OCI-LY3 (cell line): Measurements from ENCODE around the gene CELF4.

Experiments
- H2AFZ ChIP-seq: fragments of 200-600, 300-600 bp; shearing (Covaris generic); 2 replicates; pipeline ENCODE4 v1.6.0; 2014; ENCODE audit warnings: antibody characterized with exemption, low read depth, low read length
- H3K27ac ChIP-seq: fragments of 200-600, 300-600 bp; sonication (generic); 2 replicates; pipeline ENCODE4 v1.5.1; 2014; ENCODE audit warnings: mild to moderate bottlenecking, low read length, moderate library complexity, mixed read lengths
- H3K27me3 ChIP-seq: fragments of 200-600, 300-600 bp; sonication (generic); 2 replicates; pipeline ENCODE4 v1.6.1; 2014; ENCODE audit warnings: low read depth, low read length, mixed read lengths
- H3K36me3 ChIP-seq: fragments of 200-600, 300-600 bp; sonication (generic); replicated peaks from 2 replicates; pipeline ENCODE3; 2014; ENCODE audit warnings: low read depth, low read length, mixed read lengths
- H3K4me1 ChIP-seq: fragments of 300-600, 200-600 bp; sonication (generic); 2 replicates; pipeline ENCODE4 v1.6.1; 2014; ENCODE audit warnings: low read length, mixed read lengths
- H3K4me2 ChIP-seq: fragments of 200-600, 300-600 bp; sonication (generic); 2 replicates; pipeline ENCODE4 v1.6.1; 2014; ENCODE audit warnings: low read length, mixed read lengths
- H3K4me3 ChIP-seq: fragments of 300-600, 200-600 bp; sonication (generic); 2 replicates; pipeline ENCODE4 v1.5.1; 2014; ENCODE audit warnings: antibody characterized with exemption, mild to moderate bottlenecking, low read length, moderate library complexity
- H3K79me2 ChIP-seq: fragments of 300-600, 200-600 bp; shearing (Covaris generic); 2 replicates; pipeline ENCODE4 v1.6.1; 2014; ENCODE audit warnings: mild to moderate bottlenecking, low read length, mixed read lengths
- H3K9ac ChIP-seq: fragments of 300-600, 200-600 bp; shearing (Covaris generic); 2 replicates; pipeline ENCODE4 v1.6.0; 2014; ENCODE audit warnings: mild to moderate bottlenecking, low read length, moderate library complexity
- H3K9me3 ChIP-seq: fragments of 200-600, 300-600 bp; shearing (Covaris generic); 2 replicates; pipeline ENCODE4 v1.6.1; 2014; ENCODE audit warnings: low read length, mixed read lengths; ENCODE audit not compliant: insufficient read depth
- H4K20me1 ChIP-seq: fragments of 200-600, 300-600 bp; sonication (generic); 2 replicates; pipeline ENCODE4 v1.6.1; 2016; ENCODE audit warnings: low read length, mixed read lengths; ENCODE audit not compliant: insufficient read depth
- EZH2phosphoT487 ChIP-seq: fragments of 200-600 bp; shearing (Covaris generic); IDR thresholded peaks from 2 replicates; pipeline ENCODE4 v1.6.1; 2018; ENCODE audit warnings: antibody characterized with exemption, mixed run types, low read depth
- TF ChIP-seq, protein P1 (sequence below): fragments of 200-600, 300-600 bp; sonication (generic); IDR thresholded peaks from 2 replicates; pipeline ENCODE4 v1.5.1; 2014; ENCODE audit warnings: antibody characterized with exemption, low read length, low read depth

Gene CELF4

DNA sequence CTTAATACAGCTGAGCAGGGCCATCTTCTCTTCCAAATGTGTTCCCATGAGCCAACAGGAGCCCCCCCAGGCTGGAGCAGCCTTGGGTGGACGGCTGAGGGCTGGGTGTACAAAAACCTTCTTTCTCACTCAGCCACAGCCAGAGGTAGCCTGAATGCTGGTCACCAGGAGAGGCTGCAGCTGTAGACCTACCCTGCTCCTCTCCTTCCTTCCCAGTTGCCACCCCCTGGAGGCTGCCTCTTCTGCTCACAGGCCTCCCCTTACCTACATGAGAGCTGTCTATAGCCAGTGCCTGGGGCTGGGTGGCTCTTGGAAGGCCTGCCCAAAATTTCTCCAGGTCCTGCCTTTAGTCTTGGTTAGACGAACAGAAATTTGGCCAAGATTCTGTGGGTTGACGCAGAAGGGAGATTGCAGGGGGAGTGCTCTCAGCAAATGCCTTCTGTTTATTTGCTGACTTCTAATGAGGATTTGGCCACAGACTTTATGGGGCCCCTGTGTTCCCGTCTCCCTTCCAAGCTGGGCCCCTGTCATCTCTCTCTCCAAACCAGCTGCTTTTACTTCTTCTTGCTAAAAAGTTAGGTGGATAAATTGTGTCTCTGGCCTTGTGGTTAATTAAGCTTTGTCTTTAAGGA is 18.3 kb downstream of the CELF4 start:
- H4K20me1 ChIP-seq = no peaks in the 10 kb centered on the region
- no peak overlapping the region for H3K27ac ChIP-seq
- H3K79me2 ChIP-seq = no peaks in the 10 kb centered on the region
- no peak overlapping the region for H3K9ac ChIP-seq
- no peak for TF ChIP-seq EZH2phosphoT487
- TF ChIP-seq, protein P1, sequence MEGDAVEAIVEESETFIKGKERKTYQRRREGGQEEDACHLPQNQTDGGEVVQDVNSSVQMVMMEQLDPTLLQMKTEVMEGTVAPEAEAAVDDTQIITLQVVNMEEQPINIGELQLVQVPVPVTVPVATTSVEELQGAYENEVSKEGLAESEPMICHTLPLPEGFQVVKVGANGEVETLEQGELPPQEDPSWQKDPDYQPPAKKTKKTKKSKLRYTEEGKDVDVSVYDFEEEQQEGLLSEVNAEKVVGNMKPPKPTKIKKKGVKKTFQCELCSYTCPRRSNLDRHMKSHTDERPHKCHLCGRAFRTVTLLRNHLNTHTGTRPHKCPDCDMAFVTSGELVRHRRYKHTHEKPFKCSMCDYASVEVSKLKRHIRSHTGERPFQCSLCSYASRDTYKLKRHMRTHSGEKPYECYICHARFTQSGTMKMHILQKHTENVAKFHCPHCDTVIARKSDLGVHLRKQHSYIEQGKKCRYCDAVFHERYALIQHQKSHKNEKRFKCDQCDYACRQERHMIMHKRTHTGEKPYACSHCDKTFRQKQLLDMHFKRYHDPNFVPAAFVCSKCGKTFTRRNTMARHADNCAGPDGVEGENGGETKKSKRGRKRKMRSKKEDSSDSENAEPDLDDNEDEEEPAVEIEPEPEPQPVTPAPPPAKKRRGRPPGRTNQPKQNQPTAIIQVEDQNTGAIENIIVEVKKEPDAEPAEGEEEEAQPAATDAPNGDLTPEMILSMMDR = no peak
- no peaks in the 10 kb centered on the region for H3K27me3 ChIP-seq
- no peak overlapping the region for H2AFZ ChIP-seq
- H3K9me3 ChIP-seq = no peaks in the 10 kb centered on the region
- H3K4me1 ChIP-seq = peaks cover under 1% of the 10 kb centered on the region; the same call in 1 of the 2 replicates
- H3K4me2 ChIP-seq = no peak overlapping the region
- no peak overlapping the region for H3K4me3 ChIP-seq
- no peaks in the 10 kb centered on the region for H3K36me3 ChIP-seq

- Histone ChIP-seq H2AFZ (no peak overlapping the region), H3K4me3 (no peak overlapping the region), H3K4me2 (no peak overlapping the region), H3K4me1 (no peaks in the 10 kb centered on the region), H3K79me2 (no peaks in the 10 kb centered on the region), H3K9ac (no peak overlapping the region), H3K27me3 (no peaks in the 10 kb centered on the region), H3K9me3 (no peaks in the 10 kb centered on the region), H4K20me1 (no peaks in the 10 kb centered on the region), H3K36me3 (no peaks in the 10 kb centered on the region), H3K27ac (no peak overlapping the region)
- TF ChIP-seq, protein P1 = no peak
- TF ChIP-seq EZH2phosphoT487 = no peak
Measured at GRCh38 chr18:37546651-37547050, 18.9 kb downstream of the CELF4 start.

GRCh38 chr18:37546272-37546537 is 19.4 kb downstream of the CELF4 start:
- no peak overlapping the region for H3K4me3 ChIP-seq
- H2AFZ ChIP-seq = no peak overlapping the region
- H3K27ac ChIP-seq = no peak overlapping the region
- H3K79me2 ChIP-seq = no peaks in the 10 kb centered on the region
- no peaks in the 10 kb centered on the region for H3K27me3 ChIP-seq
- H3K4me1 ChIP-seq = no peaks in the 10 kb centered on the region
- H3K4me2 ChIP-seq = no peak overlapping the region
- H3K9me3 ChIP-seq = no peaks in the 10 kb centered on the region
- no peak overlapping the region for H3K9ac ChIP-seq
- TF ChIP-seq EZH2phosphoT487 = no peak
- TF ChIP-seq, protein P1 = no peak
- H3K36me3 ChIP-seq = no peaks in the 10 kb centered on the region
- H4K20me1 ChIP-seq = no peaks in the 10 kb centered on the region

DNA sequence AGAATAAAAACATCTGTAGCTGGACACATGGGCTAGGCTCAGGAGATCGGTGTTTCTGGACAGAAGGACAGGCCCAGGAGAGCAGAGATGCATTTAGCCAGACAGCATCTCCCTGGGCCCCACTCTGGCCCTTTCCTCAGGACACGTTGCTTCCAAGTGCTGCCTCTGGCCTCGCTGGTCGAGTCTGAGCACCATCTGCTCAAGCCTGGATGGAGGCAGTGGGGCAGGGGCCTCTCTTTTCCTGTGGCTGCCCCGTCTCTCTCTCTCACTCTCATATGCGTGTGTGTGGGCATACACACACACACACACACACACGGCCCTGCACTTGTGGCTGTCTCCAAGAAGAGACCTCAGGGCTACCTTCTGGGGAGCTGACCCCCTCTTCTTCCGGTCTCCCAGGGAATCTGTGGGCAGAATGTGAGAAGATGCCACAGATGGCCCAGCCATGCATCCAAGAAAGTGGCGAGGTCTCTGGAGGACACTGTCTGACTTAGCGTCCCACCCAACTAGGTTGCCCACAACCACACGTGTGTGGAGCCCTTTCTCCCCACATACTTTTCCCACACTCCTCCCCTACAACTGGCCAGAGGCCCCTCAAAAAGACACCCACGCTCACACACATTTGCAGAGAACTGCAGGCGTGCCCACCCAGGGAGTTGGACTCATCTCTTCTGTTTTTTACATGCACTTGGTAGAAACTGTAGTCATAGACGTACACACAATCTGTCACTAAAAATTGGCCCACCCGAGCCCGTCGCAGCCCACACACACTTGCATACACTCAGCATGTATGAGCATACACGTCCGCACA is 19.9 kb downstream of the CELF4 start:
- Histone ChIP-seq H3K9me3 (no peaks in the 10 kb centered on the region), H2AFZ (no peak overlapping the region), H3K27me3 (no peaks in the 10 kb centered on the region), H4K20me1 (no peaks in the 10 kb centered on the region), H3K4me2 (no peak overlapping the region), H3K9ac (no peak overlapping the region), H3K36me3 (no peaks in the 10 kb centered on the region), H3K79me2 (no peaks in the 10 kb centered on the region), H3K27ac (no peak overlapping the region), H3K4me3 (no peak overlapping the region), H3K4me1 (no peaks in the 10 kb centered on the region)
- no peak for TF ChIP-seq EZH2phosphoT487
- TF ChIP-seq, protein P1 = no peak
